ENCODE measurements around the gene KLHL35.
"Not testable (repeated sequence)": the region's sequence is repeated elsewhere in the genome, so short reads cannot be mapped to it uniquely, and the experiment has no call there.

KLHL35 gene

DNA sequence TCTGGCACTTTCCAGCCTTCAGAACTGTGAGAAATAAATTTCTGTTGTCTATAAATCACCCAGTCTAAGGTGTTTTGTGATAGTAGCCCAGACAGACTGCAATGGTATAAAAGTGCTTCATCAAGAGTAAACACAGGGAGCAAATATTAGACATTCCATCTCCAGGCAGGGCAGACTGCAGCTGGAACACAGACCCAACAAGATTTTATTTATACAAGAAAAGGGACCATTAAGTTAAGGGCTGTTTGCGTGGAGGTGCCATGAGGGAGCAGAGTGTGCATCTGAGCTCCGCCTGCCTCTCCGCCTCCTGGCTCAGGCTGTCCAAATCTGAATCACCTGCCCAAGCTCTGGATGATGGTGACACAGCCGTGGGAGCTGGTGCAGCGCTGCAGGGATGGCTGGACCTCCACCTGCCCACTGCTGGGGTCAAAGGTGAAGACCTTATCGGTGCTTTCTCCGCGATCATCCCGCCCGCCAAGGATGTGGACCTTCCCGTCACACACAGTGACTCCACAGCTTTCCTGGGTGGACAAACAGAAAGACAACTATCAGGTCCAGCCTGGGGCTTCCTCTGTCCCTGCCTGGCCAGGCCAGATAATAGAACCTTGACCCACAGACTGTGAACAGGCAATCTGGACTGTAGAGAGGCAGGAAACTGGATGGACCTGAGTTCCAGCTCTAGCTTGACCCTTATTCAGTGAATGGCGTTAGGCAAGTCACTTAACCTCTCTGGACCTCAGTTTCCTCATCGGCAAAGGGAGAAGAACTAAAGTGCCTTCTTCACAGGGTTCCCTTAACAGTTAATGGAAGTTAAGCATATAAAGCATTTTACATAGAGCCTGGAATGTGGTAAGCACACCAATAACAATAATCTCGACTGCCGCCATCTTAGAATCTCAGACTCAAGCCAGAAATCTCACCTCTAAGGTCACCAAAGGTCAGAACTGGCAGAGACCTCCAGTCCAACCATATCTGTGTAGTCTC, 10.5 kb downstream of the KLHL35 start:
- DNase-seq = no peak

DNA sequence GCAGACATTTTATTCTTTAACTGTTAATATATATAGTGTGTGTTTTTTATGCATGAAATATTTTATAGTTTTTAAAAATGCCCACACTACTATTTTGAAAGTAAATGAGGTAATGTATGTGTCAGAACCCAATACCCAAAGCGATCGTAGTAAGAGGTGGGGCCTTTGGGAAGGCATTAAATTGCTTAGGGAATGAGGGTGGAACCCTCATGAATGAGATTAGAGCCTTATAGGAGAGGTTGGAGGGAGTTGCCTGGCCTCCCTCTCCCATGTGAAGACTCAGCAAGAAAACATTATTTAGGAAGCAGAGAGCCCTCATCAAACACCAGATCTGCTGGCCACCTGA, 11.1 kb downstream of the KLHL35 start:
- DNase-seq = no peak

DNA sequence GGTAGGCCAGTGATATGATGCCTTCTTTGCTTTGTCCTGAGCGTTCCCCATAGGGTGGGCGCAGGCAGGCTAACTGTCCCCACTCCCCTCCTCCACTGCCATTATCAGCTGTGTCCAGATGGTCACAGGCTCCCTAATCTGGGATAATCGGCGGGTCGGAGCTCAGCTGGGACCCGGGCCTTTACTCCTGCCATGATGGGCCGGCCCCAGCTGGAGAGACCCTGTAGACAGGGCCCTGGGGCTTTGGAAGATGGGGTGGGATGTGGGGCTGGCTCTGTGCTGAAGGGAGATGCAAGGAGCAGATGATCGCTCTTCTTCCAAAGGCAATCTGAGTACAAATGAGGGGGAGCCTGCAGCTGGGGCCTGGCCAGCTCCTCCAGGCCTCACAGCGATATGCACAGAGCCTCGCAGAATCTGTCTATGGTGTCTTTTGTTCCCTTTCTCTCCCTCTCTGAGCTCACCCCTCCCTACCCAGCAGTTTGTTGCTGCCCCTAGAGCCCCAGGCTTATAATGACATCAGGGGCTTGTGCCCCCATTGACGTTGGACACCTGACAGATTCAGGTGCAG, 11.9 kb downstream of the KLHL35 start:
- DNase-seq = peak; percentile 45

GRCh38 chr11:75420224-75421034, 12.6 kb downstream of the KLHL35 start:
- no peak for DNase-seq

DNA sequence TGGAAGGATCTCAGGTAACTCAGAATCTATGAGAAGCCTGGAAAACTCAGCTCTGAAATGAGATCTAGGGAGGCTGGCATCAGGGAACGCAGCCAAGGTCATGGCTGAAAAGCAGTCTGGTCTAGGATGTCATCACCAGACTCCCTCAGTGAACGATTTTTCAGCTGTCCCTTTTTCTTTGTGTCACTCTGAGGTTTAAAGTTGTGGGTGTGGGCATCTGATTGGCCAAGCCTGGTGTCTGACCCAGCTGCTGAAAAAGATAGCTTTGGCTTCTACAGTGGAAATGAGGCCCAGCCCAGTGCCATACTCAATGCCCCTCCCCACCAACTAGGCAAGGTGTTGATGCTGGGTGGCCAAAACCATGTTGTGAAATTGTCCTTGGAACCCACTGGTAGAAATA, 19.1 kb downstream of the KLHL35 start:
- no peak for DNase-seq

- not testable (repeated sequence) for DNase-seq
These were observed 19.9 kb downstream of the KLHL35 start for GRCh38 chr11:75413146-75413545.

- not testable (repeated sequence) for DNase-seq
These were observed 23.0 kb downstream of the KLHL35 start for GRCh38 chr11:75409971-75410370.

DNA sequence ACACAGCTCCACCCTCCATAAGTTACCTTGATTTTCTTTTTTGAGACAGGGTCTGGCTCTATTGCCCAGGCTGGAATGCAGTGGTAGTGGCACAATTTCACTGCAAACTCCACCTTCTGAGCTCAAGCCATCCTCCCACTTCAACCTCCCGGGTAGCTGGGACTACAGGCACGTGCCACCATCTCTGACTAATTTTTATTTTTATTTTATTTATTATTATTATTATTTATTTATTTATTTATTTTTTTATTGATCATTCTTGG, 24.1 kb downstream of the KLHL35 start:
- DNase-seq = no peak

- DNase-seq = no peak
These were observed 26.6 kb downstream of the KLHL35 start for GRCh38 chr11:75406338-75406777.

DNA sequence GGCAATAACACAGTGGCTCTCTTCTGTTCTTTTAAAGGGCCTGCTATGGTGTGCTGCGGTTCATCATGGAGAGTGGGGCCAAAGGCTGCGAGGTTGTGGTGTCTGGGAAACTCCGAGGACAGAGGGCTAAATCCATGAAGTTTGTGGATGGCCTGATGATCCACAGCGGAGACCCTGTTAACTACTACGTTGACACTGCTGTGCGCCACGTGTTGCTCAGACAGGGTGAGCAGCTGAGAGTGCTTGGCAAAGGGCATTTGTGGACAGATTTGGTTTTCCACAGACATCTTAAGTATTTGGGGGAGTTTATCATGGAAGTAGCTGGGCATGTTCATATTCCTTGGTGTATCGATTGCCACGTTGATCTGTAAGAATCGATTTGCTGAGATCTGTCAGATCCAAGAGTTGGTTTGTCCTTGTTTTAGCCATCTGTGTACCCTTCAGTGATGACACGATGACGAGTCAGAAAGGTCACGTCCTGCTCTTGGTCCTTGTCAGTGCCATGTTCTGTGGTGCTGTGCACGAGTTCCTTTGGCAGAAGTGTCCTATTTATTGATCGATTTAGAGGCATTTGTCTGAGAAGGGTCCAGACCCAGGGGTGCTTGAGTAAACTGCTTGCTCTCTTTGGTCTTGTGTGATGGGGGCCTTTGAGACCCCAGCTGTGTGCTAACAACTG, 28.9 kb downstream of the KLHL35 start:
- no peak for DNase-seq

DNA sequence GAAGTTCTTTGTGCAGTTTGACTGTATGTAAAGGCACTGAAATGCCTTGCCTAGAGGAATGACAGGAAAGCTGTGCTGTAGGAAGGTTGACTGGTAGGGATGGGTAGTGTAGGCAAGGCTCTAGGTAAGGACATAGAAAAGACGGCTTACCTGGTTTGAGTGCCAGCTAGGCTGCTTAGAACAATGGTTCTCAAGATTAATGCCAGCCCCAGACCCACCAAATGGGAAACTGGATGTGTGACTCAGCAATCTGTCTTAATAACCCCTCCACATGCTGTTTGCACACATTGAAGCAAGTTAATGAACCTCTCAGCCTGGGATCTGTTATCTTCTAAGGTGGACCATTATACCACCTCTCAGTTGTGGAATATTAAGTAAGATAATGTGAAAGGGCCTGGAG, 30.0 kb downstream of the KLHL35 start:
- no peak for DNase-seq

- DNase-seq = no peak
These were observed 30.8 kb downstream of the KLHL35 start for GRCh38 chr11:75402002-75402773.

GRCh38 chr11:75400146-75400865, 32.7 kb downstream of the KLHL35 start:
- DNase-seq = no peak

DNA sequence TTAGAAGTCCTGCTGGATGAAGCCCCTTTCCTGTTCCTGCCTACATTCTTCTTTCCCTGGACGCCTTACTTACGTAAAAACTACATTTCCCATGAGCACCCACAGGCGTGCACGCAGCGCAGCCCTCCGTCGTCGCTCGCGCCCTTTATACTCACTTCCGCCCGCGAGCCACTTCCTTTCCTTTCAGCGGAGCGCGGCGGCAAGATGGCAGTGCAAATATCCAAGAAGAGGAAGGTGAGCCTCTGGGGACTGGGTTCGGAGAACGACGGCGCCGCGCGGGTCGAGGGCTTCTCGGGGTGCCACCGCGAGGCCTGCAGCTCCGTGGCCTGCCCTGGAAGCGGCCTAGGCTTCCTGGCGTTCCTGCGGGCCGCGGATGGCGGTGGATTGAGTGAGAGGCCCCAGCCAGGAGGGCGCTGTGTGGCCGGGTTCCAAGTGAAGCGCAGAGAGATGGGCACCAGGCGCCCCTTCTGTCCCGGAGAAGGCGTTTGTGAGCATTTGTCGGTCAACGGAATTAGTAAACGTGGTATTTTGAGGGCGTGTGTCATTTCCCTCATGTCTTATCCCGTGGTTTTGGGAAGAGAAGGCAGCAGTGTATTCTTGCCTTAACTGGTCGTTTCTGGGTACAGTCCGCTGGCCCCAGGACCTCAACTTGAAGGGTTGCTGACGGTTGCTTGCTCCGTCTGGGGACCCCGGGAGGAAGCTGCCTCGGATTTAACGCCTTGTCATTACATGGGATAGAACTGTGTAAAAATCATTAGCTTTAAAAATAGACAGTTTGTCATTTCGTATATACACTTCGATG, 33.5 kb downstream of the KLHL35 start, which contains the start of gene RPS3:
RPS3 (plus strand) TSS at position 175 of the 802 bp plus-strand sequence; CDS start at position 205, 30 bp downstream.
- peak; percentile 93 for DNase-seq

- DNase-seq = no peak
These were observed 34.1 kb downstream of the KLHL35 start for GRCh38 chr11:75398906-75399305.

DNA sequence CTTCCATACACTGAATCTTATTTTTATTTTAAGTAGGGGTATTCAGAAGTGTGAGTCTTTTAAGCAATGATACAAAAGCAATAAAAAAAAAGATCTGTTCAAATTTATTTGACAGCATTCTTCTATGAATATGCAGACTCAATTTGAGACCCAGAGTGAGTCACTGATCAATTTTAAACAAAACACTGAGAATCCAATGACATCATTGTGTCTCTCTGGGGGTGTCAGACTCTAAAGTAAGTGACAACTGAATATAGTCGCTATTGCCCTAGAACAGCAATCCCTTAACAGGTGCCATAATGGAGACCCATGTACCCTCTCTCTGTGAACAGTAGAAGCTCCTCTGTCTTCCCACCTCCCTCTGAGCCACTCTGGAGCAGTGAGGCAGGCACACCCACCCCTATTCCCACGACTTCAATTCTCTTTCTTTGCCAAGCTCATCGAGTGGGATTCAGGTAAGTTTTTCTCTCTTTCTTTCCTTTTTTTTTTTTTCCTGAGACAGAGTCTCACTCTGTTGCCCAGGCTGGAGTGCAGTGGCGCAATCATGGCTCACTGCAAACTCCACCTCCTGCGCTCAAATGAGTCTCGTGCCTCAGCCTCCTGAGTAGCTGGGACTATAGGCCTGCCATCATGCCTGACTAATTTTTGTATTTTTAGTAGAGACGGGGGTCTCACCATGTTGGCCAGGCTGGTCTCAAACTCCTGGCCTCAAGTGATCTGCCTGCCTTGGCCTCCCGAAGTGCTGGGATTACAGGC, 38.7 kb downstream of the KLHL35 start:
- no peak for DNase-seq

- DNase-seq = no peak
These were observed 43.1 kb downstream of the KLHL35 start for GRCh38 chr11:75389925-75390324.

GRCh38 chr11:75389276-75389605, 43.8 kb downstream of the KLHL35 start:
- no peak for DNase-seq

DNA sequence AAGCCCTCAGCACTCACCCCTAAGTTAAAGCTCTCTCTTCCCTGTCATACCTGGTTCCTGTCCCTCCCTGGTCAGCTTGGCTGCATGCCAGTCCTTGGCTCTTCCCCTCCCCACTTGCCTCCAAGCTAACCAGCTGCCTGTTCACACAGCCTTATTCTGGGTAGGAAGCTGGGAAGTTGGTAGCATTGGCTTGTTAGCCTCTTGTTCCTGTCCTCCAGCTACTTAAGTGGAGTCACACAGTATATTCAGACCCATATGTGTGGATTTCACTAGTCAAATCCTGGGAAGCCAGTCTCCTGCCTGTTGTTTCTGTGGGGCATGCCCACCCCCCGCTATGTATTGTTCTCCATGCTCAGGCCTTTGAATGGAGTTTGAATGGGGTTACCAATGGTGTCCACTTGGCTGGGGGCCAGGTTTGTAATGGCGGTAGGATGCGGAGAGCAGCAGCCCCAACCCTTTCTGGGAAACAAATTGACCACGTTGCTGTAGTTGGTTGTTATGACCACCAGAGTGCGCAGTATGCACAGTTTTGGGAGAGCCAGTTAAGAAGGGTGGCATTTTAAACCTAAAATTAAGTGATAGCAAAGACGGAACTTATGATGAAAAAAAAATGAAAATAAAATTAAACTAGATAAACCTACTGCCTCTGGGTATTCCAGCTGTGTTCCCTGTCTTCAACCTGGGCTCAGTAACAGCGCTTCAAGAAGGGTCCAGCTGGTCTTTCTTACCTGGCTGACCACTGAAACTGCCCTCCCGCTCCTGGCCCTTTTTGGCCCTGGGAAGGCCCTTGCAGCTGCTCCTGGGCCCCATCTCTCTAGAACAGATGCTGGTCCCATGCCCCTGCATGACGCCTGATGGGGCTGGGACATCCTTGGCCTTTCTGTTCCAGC, 44.4 kb downstream of the KLHL35 start:
- DNase-seq = peak; percentile 66

Data from midbrain (tissue), 1 donor.